Limb (tissue), 2 donors: ENCODE data around the gene FAM76B.
A peak's percentile ranks its signal among the peaks of the same experiment; 100 is the strongest.

Experiments
- DNase-seq, 2 donors: peaks; one replicate each; pipeline ENCODE4 v3.0.0-alpha.2; 2016; ENCODE audit errors: extremely low spot score in 2 of 2

FAM76B gene

GRCh38 chr11:95792200-95792599 is 2.6 kb upstream of the FAM76B start:
- DNase-seq: no peak

GRCh38 chr11:95791709-95792033 is 2.1 kb upstream of the FAM76B start:
- no peak for DNase-seq

GRCh38 chr11:95790933-95791708 is 1.5 kb upstream of the FAM76B start:
- DNase-seq: peak; percentile 45 to 83

GRCh38 chr11:95790123-95790932 is 746 bp upstream of the FAM76B start, which contains the start of gene CEP57:
Gene CEP57 (plus strand): TSS chr11:95790498. CDS start chr11:95790699, 201 bp downstream.
- DNase-seq: peak; percentile 95 to 97

- peak in 1 of 2 donors; percentile 21 for DNase-seq
Observed at GRCh38 chr11:95788921-95789505, 569 bp downstream of the FAM76B start.

GRCh38 chr11:95780544-95780943 is 9.0 kb downstream of the FAM76B start:
- DNase-seq: no peak

GRCh38 chr11:95778699-95779098 is 10.9 kb downstream of the FAM76B start:
- no peak for DNase-seq

GRCh38 chr11:95776859-95777258 is 12.7 kb downstream of the FAM76B start:
- no peak for DNase-seq

- DNase-seq: no peak
Observed at GRCh38 chr11:95768521-95768920, 21.1 kb downstream of the FAM76B start.

- DNase-seq: no peak
Observed at GRCh38 chr11:95767498-95767897, 22.1 kb downstream of the FAM76B start.

GRCh38 chr11:95766701-95767100 is 22.9 kb downstream of the FAM76B start:
- DNase-seq: no peak

- peak in 1 of 2 donors; percentile 85 for DNase-seq
Observed at GRCh38 chr11:95764267-95764898, 25.2 kb downstream of the FAM76B start.

- DNase-seq: no peak
Observed at GRCh38 chr11:95762534-95762933, 27.0 kb downstream of the FAM76B start.

- DNase-seq: peak in 1 of 2 donors; percentile 4
Observed at GRCh38 chr11:95760941-95761340, 28.6 kb downstream of the FAM76B start.

- no peak for DNase-seq
Observed at GRCh38 chr11:95751515-95751914, 38.1 kb downstream of the FAM76B start.

- DNase-seq: no peak
Observed at GRCh38 chr11:95750101-95750500, 39.5 kb downstream of the FAM76B start.

- DNase-seq: no peak
Observed at GRCh38 chr11:95739108-95739938, 50.3 kb downstream of the FAM76B start.

- DNase-seq: no peak
Observed at GRCh38 chr11:95736809-95737208, 52.8 kb downstream of the FAM76B start.

- DNase-seq: peak in 1 of 2 donors; percentile 18
Observed at GRCh38 chr11:95736355-95736754, 53.2 kb downstream of the FAM76B start.

- DNase-seq: no peak
Observed at GRCh38 chr11:95734009-95734572, 55.5 kb downstream of the FAM76B start.
